IPS-15b (cell line): ENCODE results near the gene SNX19.

Experiments
- H3K27me3 ChIP-seq: one replicate; pipeline ENCODE4 v1.6.1; 2013; ENCODE audit warnings: low read length; ENCODE audit not compliant: control insufficient read depth, insufficient read depth
- H3K36me3 ChIP-seq: one replicate; pipeline ENCODE4 v1.6.1; 2013; ENCODE audit warnings: low read length; ENCODE audit not compliant: control insufficient read depth, insufficient read depth
- H3K4me1 ChIP-seq: one replicate; pipeline ENCODE4 v1.6.1; 2013; ENCODE audit warnings: mild to moderate bottlenecking, low read length; ENCODE audit not compliant: control insufficient read depth, insufficient read depth
- H3K4me3 ChIP-seq: one replicate; pipeline ENCODE4 v1.5.1; 2013; ENCODE audit warnings: low read depth, low read length
- H3K9ac ChIP-seq: one replicate; pipeline ENCODE4 v1.6.1; 2013; ENCODE audit warnings: low read depth, mild to moderate bottlenecking, low read length
- H3K9me3 ChIP-seq: one replicate; pipeline ENCODE4 v1.6.1; 2013; ENCODE audit warnings: mild to moderate bottlenecking, low read length; ENCODE audit not compliant: control insufficient read depth, insufficient read depth

SNX19 gene

GRCh38 chr11:130879836-130880235 is 36.4 kb downstream of the SNX19 start:
- no peaks in the 10 kb centered on the region for H3K27me3 ChIP-seq
- peaks cover 11% of the 10 kb centered on the region for H3K36me3 ChIP-seq
- H3K4me3 ChIP-seq: no peak overlapping the region
- no peaks in the 10 kb centered on the region for H3K9me3 ChIP-seq
- H3K9ac ChIP-seq: no peak overlapping the region
- H3K4me1 ChIP-seq: no peaks in the 10 kb centered on the region

- Histone ChIP-seq H3K4me1 (no peaks in the 10 kb centered on the region), H3K9ac (no peak overlapping the region), H3K36me3 (peaks cover 7% of the 10 kb centered on the region), H3K27me3 (no peaks in the 10 kb centered on the region), H3K9me3 (no peaks in the 10 kb centered on the region), H3K4me3 (no peak overlapping the region)
These were observed 39.1 kb downstream of the SNX19 start for GRCh38 chr11:130876931-130877915.

GRCh38 chr11:130876100-130876499 is 40.2 kb downstream of the SNX19 start:
- Histone ChIP-seq H3K4me1 (no peaks in the 10 kb centered on the region), H3K4me3 (no peak overlapping the region), H3K9me3 (no peaks in the 10 kb centered on the region), H3K27me3 (no peaks in the 10 kb centered on the region), H3K9ac (no peak overlapping the region), H3K36me3 (peaks cover 7% of the 10 kb centered on the region)

- Histone ChIP-seq H3K36me3 (peaks cover 7% of the 10 kb centered on the region), H3K4me1 (no peaks in the 10 kb centered on the region), H3K9me3 (no peaks in the 10 kb centered on the region), H3K4me3 (no peak overlapping the region), H3K9ac (no peak overlapping the region), H3K27me3 (no peaks in the 10 kb centered on the region)
These were observed 41.2 kb downstream of the SNX19 start for GRCh38 chr11:130874955-130875531.

GRCh38 chr11:130874396-130874795 is 41.9 kb downstream of the SNX19 start:
- Histone ChIP-seq H3K36me3 (peaks cover 5% of the 10 kb centered on the region), H3K4me1 (no peaks in the 10 kb centered on the region), H3K4me3 (no peak overlapping the region), H3K9ac (no peak overlapping the region), H3K27me3 (no peaks in the 10 kb centered on the region), H3K9me3 (no peaks in the 10 kb centered on the region)

- no peaks in the 10 kb centered on the region for H3K36me3 ChIP-seq
- H3K9me3 ChIP-seq: no peaks in the 10 kb centered on the region
- H3K4me1 ChIP-seq: no peaks in the 10 kb centered on the region
- no peak overlapping the region for H3K9ac ChIP-seq
- no peaks in the 10 kb centered on the region for H3K27me3 ChIP-seq
- no peak overlapping the region for H3K4me3 ChIP-seq
These were observed 42.5 kb downstream of the SNX19 start for GRCh38 chr11:130873761-130874160.

GRCh38 chr11:130872981-130873380 is 43.3 kb downstream of the SNX19 start:
- Histone ChIP-seq H3K27me3 (no peaks in the 10 kb centered on the region), H3K9ac (no peak overlapping the region), H3K4me1 (no peaks in the 10 kb centered on the region), H3K4me3 (no peak overlapping the region), H3K36me3 (no peaks in the 10 kb centered on the region), H3K9me3 (no peaks in the 10 kb centered on the region)

- Histone ChIP-seq H3K27me3 (no peaks in the 10 kb centered on the region), H3K4me1 (no peaks in the 10 kb centered on the region), H3K36me3 (no peaks in the 10 kb centered on the region), H3K9me3 (no peaks in the 10 kb centered on the region), H3K4me3 (no peak overlapping the region), H3K9ac (no peak overlapping the region)
These were observed 43.8 kb downstream of the SNX19 start for GRCh38 chr11:130872513-130872912.

- no peak overlapping the region for H3K4me3 ChIP-seq
- H3K9ac ChIP-seq: no peak overlapping the region
- no peaks in the 10 kb centered on the region for H3K36me3 ChIP-seq
- H3K9me3 ChIP-seq: no peaks in the 10 kb centered on the region
- H3K4me1 ChIP-seq: no peaks in the 10 kb centered on the region
- H3K27me3 ChIP-seq: no peaks in the 10 kb centered on the region
These were observed 44.2 kb downstream of the SNX19 start for GRCh38 chr11:130872102-130872501.

GRCh38 chr11:130871616-130872015 is 44.7 kb downstream of the SNX19 start:
- no peaks in the 10 kb centered on the region for H3K4me1 ChIP-seq
- no peaks in the 10 kb centered on the region for H3K36me3 ChIP-seq

GRCh38 chr11:130868721-130869390 is 47.4 kb downstream of the SNX19 start:
- Histone ChIP-seq H3K9me3 (no peaks in the 10 kb centered on the region), H3K9ac (no peak overlapping the region), H3K4me3 (no peak overlapping the region), H3K4me1 (no peaks in the 10 kb centered on the region), H3K27me3 (no peaks in the 10 kb centered on the region), H3K36me3 (no peaks in the 10 kb centered on the region)

More at GRCh38 chr11:130871616-130872015, 44.7 kb downstream of the SNX19 start:
- Histone ChIP-seq H3K4me3 (no peak overlapping the region), H3K9ac (no peak overlapping the region), H3K9me3 (no peaks in the 10 kb centered on the region), H3K27me3 (no peaks in the 10 kb centered on the region)
